Right lobe of liver (tissue), 4 donors: ENCODE results near the gene ITGB3.

Experiments
- POLR2A ChIP-seq: fragments of 450-650 bp; IDR thresholded peaks from one replicate; pipeline ENCODE4 v1.6.1; 2017; ENCODE audit warnings: antibody characterized with exemption, mild to moderate bottlenecking
- TF ChIP-seq, protein P1 (sequence below), 4 donors: fragments of 200-600 bp in 3 of 4; fragments of 450-650 bp in 1 of 4; IDR thresholded peaks; one replicate each; pipeline versions ENCODE4 v1.5.1 to v1.8.0; 2016 to 2022; ENCODE audit warnings: antibody characterized with exemption in 4 of 4, mild to moderate bottlenecking in 2 of 4
- donor health status: DM: no; HTN: no; CAD: no.
- donor health status: DM: no; HTN: no; CAD: no.
- donor health status: DM: no; HTN: yes; CAD: no.

GRCh38 chr17:47204722-47205418, 48.8 kb upstream of the ITGB3 start:
- TF ChIP-seq POLR2A, result no peak
- TF ChIP-seq, protein P1, sequence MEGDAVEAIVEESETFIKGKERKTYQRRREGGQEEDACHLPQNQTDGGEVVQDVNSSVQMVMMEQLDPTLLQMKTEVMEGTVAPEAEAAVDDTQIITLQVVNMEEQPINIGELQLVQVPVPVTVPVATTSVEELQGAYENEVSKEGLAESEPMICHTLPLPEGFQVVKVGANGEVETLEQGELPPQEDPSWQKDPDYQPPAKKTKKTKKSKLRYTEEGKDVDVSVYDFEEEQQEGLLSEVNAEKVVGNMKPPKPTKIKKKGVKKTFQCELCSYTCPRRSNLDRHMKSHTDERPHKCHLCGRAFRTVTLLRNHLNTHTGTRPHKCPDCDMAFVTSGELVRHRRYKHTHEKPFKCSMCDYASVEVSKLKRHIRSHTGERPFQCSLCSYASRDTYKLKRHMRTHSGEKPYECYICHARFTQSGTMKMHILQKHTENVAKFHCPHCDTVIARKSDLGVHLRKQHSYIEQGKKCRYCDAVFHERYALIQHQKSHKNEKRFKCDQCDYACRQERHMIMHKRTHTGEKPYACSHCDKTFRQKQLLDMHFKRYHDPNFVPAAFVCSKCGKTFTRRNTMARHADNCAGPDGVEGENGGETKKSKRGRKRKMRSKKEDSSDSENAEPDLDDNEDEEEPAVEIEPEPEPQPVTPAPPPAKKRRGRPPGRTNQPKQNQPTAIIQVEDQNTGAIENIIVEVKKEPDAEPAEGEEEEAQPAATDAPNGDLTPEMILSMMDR (IDR thresholded peaks at IDR 0.05), result no peak
